ENCODE data around the gene CDC42BPB.

Gene CDC42BPB

GRCh38 chr14:103002578-103003350 lies 54.6 kb downstream of the CDC42BPB start:
- TF ChIP-seq CTCF (conservative IDR thresholded peaks at IDR 0.05): no peak
- no peak overlapping the region for H3K27ac ChIP-seq

GRCh38 chr14:103001651-103002396 lies 55.5 kb downstream of the CDC42BPB start:
- H3K27ac ChIP-seq: no peak overlapping the region
- TF ChIP-seq CTCF (conservative IDR thresholded peaks at IDR 0.05): no peak

- no peak overlapping the region for H3K27ac ChIP-seq
- TF ChIP-seq CTCF (conservative IDR thresholded peaks at IDR 0.05): no peak
Measured at GRCh38 chr14:103001226-103001625, 56.1 kb downstream of the CDC42BPB start.

GRCh38 chr14:103000291-103000921 lies 56.9 kb downstream of the CDC42BPB start:
- TF ChIP-seq CTCF (conservative IDR thresholded peaks at IDR 0.05): no peak
- no peak overlapping the region for H3K27ac ChIP-seq

GRCh38 chr14:102999227-102999895 lies 58.0 kb downstream of the CDC42BPB start:
- no peak for TF ChIP-seq CTCF (conservative IDR thresholded peaks at IDR 0.05)
- H3K27ac ChIP-seq: no peak overlapping the region

GRCh38 chr14:102998393-102998792 lies 59.0 kb downstream of the CDC42BPB start:
- H3K27ac ChIP-seq: peak overlapping the region; percentile 45
- TF ChIP-seq CTCF (conservative IDR thresholded peaks at IDR 0.05): no peak

GRCh38 chr14:102996941-102997340 lies 60.4 kb downstream of the CDC42BPB start:
- TF ChIP-seq CTCF (conservative IDR thresholded peaks at IDR 0.05): no peak
- H3K27ac ChIP-seq: no peak overlapping the region
